ENCODE data around the gene CHST13.

- TF ChIP-seq CTCF (IDR thresholded peaks at IDR 0.05) (no peak), POLR2A (IDR thresholded peaks at IDR 0.05) (no peak), POLR2AphosphoS5 (IDR thresholded peaks at IDR 0.05) (no peak)
Measured at GRCh38 chr3:126515066-126515706, 8.8 kb upstream of the CHST13 start.

Data from sigmoid colon (tissue), 4 donors.